Thoracic aorta (tissue), 2 donors: ENCODE data around the gene REXO4. TPM values are rescaled to one million over a fixed set of nuclear protein-coding genes. Genes with fewer than 3 reads are reported as not detected.

Experiments used
- ATAC-seq: fragments of 150-250 bp; one replicate; pipeline ENCODE4 v1.8.0; 2017; ENCODE audit warnings: low read depth; ENCODE audit not compliant: insufficient number of reproducible peaks, low FRiP score
- DNase-seq: peaks from one replicate; pipeline ENCODE4 v3.0.0-alpha.2; 2020; ENCODE audit warnings: low spot score
- H3K27ac ChIP-seq, 2 donors: fragments of 200-600 bp; sonication (generic); 1 replicate in 1 of 2; 2 replicates in 1 of 2; pipeline ENCODE4 v1.5.1; 2016; ENCODE audit warnings: mild to moderate bottlenecking in 2 of 2, moderate library complexity in 2 of 2
- H3K27me3 ChIP-seq: fragments of 200-600 bp; sonication (generic); replicated peaks from 2 replicates; pipeline ENCODE4 v1.6.0; 2016; ENCODE audit warnings: mild to moderate bottlenecking; ENCODE audit not compliant: insufficient read depth
- H3K36me3 ChIP-seq: fragments of 200-600 bp; sonication (generic); one replicate; pipeline ENCODE4 v1.5.1; 2016
- H3K4me1 ChIP-seq, 2 donors: fragments of 200-600 bp; sonication (generic); 1 replicate in 1 of 2; 2 replicates in 1 of 2; pipeline versions ENCODE4 v1.5.1 to v1.6.0; 2016; ENCODE audit warnings: low read depth in 2 of 2, mild to moderate bottlenecking in 1 of 2; ENCODE audit not compliant: control insufficient read depth in 1 of 2
- H3K4me3 ChIP-seq: fragments of 200-600 bp; sonication (generic); 2 replicates; pipeline ENCODE4 v1.5.1; 2016; ENCODE audit warnings: mild to moderate bottlenecking
- H3K9me3 ChIP-seq: fragments of 200-600 bp; sonication (generic); 2 replicates; pipeline ENCODE4 v1.5.1; 2016
- CTCF ChIP-seq: fragments of 200-600 bp; sonication (generic); IDR thresholded peaks from one replicate; pipeline ENCODE4 v1.5.1; 2019; ENCODE audit warnings: antibody characterized with exemption
- total RNA-seq, 2 donors: library from RNA; depleted of rRNA; stranded (reverse); fragments of >200 nt; gene quantifications; one replicate each; pipeline versions ENCODE4 v1.1.0 to v1.2.3, GENCODE V29; 2016

REXO4 gene
- total RNA-seq, 2 donors from 2014 or later, result 7.7 to 18.6 TPM

DNA sequence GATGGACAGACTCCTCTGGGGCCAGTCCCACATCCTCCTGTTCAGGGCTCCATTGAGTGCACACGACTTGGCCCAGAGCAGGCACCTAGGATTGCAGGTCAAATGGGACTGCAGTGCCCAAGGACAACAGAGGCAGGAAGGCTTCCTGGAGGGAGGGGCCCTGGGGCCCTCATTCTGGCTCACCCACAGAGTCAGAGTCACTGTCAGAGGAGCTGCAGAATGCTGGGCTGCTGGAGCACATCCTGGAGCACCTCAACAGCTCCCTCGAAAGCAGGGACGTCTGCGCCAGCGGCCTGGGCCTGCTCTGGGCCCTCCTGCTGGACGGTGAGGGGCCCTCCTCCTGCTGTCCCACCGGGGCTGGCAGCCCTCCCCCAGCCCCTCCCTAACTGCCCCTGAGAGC lies 15.1 kb downstream of the REXO4 start:
- no peak overlapping the region for H3K27ac ChIP-seq
- no peaks in the 10 kb centered on the region for H3K9me3 ChIP-seq
- DNase-seq, result no peak
- H3K36me3 ChIP-seq, result peaks cover 18% of the 10 kb centered on the region
- TF ChIP-seq CTCF, result no peak
- ATAC-seq, result no peak
- no peaks in the 10 kb centered on the region for H3K4me1 ChIP-seq
- H3K4me3 ChIP-seq, result no peak overlapping the region
- no peaks in the 10 kb centered on the region for H3K27me3 ChIP-seq

GRCh38 chr9:133401588-133401987 lies 16.2 kb downstream of the REXO4 start:
- no peak overlapping the region for H3K27ac ChIP-seq
- no peaks in the 10 kb centered on the region for H3K9me3 ChIP-seq
- no peak for ATAC-seq
- peaks cover 11% of the 10 kb centered on the region for H3K36me3 ChIP-seq
- H3K4me1 ChIP-seq, result no peaks in the 10 kb centered on the region
- H3K4me3 ChIP-seq, result no peak overlapping the region
- TF ChIP-seq CTCF, result no peak
- no peaks in the 10 kb centered on the region for H3K27me3 ChIP-seq
- DNase-seq, result no peak

DNA sequence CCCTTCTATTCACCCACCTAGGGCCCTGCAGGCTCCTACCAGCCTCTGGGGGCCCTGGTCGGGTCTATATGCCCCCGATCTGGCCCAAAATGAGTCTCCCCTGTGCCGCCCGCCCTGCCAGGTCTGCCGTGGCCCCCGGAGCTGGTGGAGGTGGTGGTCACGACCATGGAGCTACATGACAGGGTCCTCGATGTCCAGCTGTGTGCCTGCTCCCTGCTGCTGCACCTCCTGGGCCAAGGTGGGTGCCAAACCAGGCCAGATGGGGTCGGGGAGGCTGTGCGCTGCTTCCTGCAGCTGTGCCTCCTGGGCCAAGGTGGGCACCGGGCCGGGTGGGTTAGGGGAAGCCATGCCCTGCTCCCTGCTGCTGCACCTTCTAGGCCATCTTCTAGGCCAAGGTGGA lies 17.5 kb downstream of the REXO4 start:
- H3K4me3 ChIP-seq, result no peak overlapping the region
- H3K9me3 ChIP-seq, result no peaks in the 10 kb centered on the region
- H3K4me1 ChIP-seq, result no peaks in the 10 kb centered on the region
- no peaks in the 10 kb centered on the region for H3K36me3 ChIP-seq
- TF ChIP-seq CTCF, result no peak
- H3K27me3 ChIP-seq, result no peaks in the 10 kb centered on the region
- no peak overlapping the region for H3K27ac ChIP-seq
- no peak for ATAC-seq
- no peak for DNase-seq

- no peaks in the 10 kb centered on the region for H3K9me3 ChIP-seq
- H3K4me3 ChIP-seq, result no peak overlapping the region
- no peak for TF ChIP-seq CTCF
- ATAC-seq (no peak), DNase-seq (no peak)
- H3K27me3 ChIP-seq, result no peaks in the 10 kb centered on the region
- H3K4me1 ChIP-seq, result no peaks in the 10 kb centered on the region
- no peak overlapping the region for H3K27ac ChIP-seq
- no peaks in the 10 kb centered on the region for H3K36me3 ChIP-seq
Measured at GRCh38 chr9:133397895-133398294, 19.9 kb downstream of the REXO4 start.

- Histone ChIP-seq H3K36me3 (no peaks in the 10 kb centered on the region), H3K9me3 (no peaks in the 10 kb centered on the region), H3K27ac (no peak overlapping the region), H3K27me3 (no peaks in the 10 kb centered on the region), H3K4me3 (no peak overlapping the region), H3K4me1 (no peaks in the 10 kb centered on the region)
- no peak for DNase-seq
- TF ChIP-seq CTCF, result no peak
- no peak for ATAC-seq
Measured at GRCh38 chr9:133397370-133397769, 20.4 kb downstream of the REXO4 start.
